Thyroid gland (tissue), 4 donors: ENCODE results near the gene ARHGAP8. TPM values are rescaled to one million over a fixed set of nuclear protein-coding genes. Genes with fewer than 3 reads are reported as not detected.
"Not testable (repeated sequence)": the region's sequence is repeated elsewhere in the genome, so short reads cannot be mapped to it uniquely, and the experiment has no call there.

Experiments
- DNase-seq, 2 donors: peaks; one replicate each; pipeline ENCODE4 v3.0.0-alpha.2; 2019
- H3K27ac ChIP-seq, 3 donors: fragments of 200-600 bp; sonication (generic); 1 replicate in 2 of 3; 2 replicates in 1 of 3; pipeline ENCODE4 v1.5.1; 2016 to 2019; ENCODE audit warnings: mild to moderate bottlenecking in 1 of 3, moderate library complexity in 1 of 3
- H3K27me3 ChIP-seq: fragments of 200-600 bp; sonication (generic); one replicate; pipeline ENCODE4 v1.5.1; 2019
- H3K36me3 ChIP-seq, 2 donors: fragments of 200-600 bp; sonication (generic); one replicate each; pipeline ENCODE4 v1.5.1; 2016 to 2019
- H3K4me1 ChIP-seq, 2 donors: fragments of 200-600 bp; sonication (generic); one replicate each; pipeline ENCODE4 v1.5.1; 2017 to 2019
- H3K4me3 ChIP-seq, 3 donors: fragments of 200-600 bp; sonication (generic); replicated peaks in 1 of 3; 1 replicate in 2 of 3; 2 replicates in 1 of 3; pipeline ENCODE4 v1.5.1; 2016; ENCODE audit warnings: mild to moderate bottlenecking in 1 of 3
- H3K9me3 ChIP-seq: fragments of 200-600 bp; sonication (generic); one replicate; pipeline ENCODE4 v1.5.1; 2017
- CTCF ChIP-seq, 6 experiments: fragments of 200-600 bp in 3 of 6; fragments of 450-650 bp in 3 of 6; sonication (generic) in 3 of 6; IDR thresholded peaks; one replicate each; pipeline ENCODE4 v1.5.1; 2016 to 2019; ENCODE audit warnings: antibody characterized with exemption in 6 of 6, mild to moderate bottlenecking in 2 of 6, inconsistent platforms in 1 of 6, moderate library complexity in 1 of 6
- POLR2A ChIP-seq, 2 donors: fragments of 450-650 bp; IDR thresholded peaks; one replicate each; pipeline ENCODE4 v1.6.1; 2017; ENCODE audit warnings: antibody characterized with exemption in 2 of 2, mild to moderate bottlenecking in 2 of 2, moderate library complexity in 1 of 2
- WGBS, 2 donors: methylation state at CpG; one replicate each; pipeline ENCODE4 v1.1.5; 2017; 5-methylcytosine and 5-hydroxymethylcytosine counted together
- intact Hi-C: fragments of 100-400 bp; cut with DNase I; formaldehyde crosslinking; loops from one replicate; pipeline ENCODE4 v1.15.1; 2023
- total RNA-seq, 4 donors: library from RNA; depleted of rRNA; stranded (reverse); fragments of >200 nt; gene quantifications; one replicate each; pipeline ENCODE4 v1.2.3, GENCODE V29; 2016

Gene ARHGAP8
- total RNA-seq, 4 donors from 2014 or later = 24.8 to 44.3 (median 28.0) TPM

GRCh38 chr22:44850946-44851345 lies 98.6 kb downstream of the ARHGAP8 start:
- no peak overlapping the region for H3K4me3 ChIP-seq

GRCh38 chr22:44854641-44855040 lies 102.3 kb downstream of the ARHGAP8 start:
- H3K27me3 ChIP-seq, H3K27ac ChIP-seq, H3K9me3 ChIP-seq, H3K36me3 ChIP-seq, H3K4me3 ChIP-seq, DNase-seq, intact Hi-C loops, H3K4me1 ChIP-seq: not testable (repeated sequence)
- 94% methylated on average over 8 of the region's 8 CpGs for WGBS, 2 donors

More at GRCh38 chr22:44850946-44851345, 98.6 kb downstream of the ARHGAP8 start:
- WGBS, 2 donors = 86% methylated on average over 6 of the region's 6 CpGs
- DNase-seq = no peak
- intact Hi-C loops = no loop called here
- no peaks in the 10 kb centered on the region for H3K27me3 ChIP-seq
- H3K27ac ChIP-seq = no peak overlapping the region
- TF ChIP-seq CTCF (IDR thresholded peaks at IDR 0.05) (no peak), POLR2A (IDR thresholded peaks at IDR 0.05) (no peak)
- no peaks in the 10 kb centered on the region for H3K9me3 ChIP-seq
- no peaks in the 10 kb centered on the region for H3K36me3 ChIP-seq
- H3K4me1 ChIP-seq = no peaks in the 10 kb centered on the region

GRCh38 chr22:44855855-44856254 lies 103.5 kb downstream of the ARHGAP8 start:
- intact Hi-C loops = no loop called here
- Histone ChIP-seq H3K9me3 (no peaks in the 10 kb centered on the region), H3K27ac (no peak overlapping the region), H3K36me3 (no peaks in the 10 kb centered on the region), H3K4me3 (no peak overlapping the region), H3K27me3 (no peaks in the 10 kb centered on the region), H3K4me1 (no peaks in the 10 kb centered on the region)
- no peak for DNase-seq
- WGBS, 2 donors = 91 to 94% methylated on average over 5 of the region's 5 CpGs
- no peak for TF ChIP-seq CTCF (IDR thresholded peaks at IDR 0.05)
- TF ChIP-seq POLR2A (IDR thresholded peaks at IDR 0.05) = no peak

- H3K4me3 ChIP-seq, H3K4me1 ChIP-seq, H3K9me3 ChIP-seq, H3K27me3 ChIP-seq, H3K36me3 ChIP-seq, intact Hi-C loops, H3K27ac ChIP-seq: not testable (repeated sequence)
- WGBS, 2 donors = 66 to 94% methylated on average over 5 to 7 of the region's 7 CpGs
- DNase-seq = peak in 1 of 2 donors; percentile 43
These were observed 106.4 kb downstream of the ARHGAP8 start for GRCh38 chr22:44858819-44859218.

GRCh38 chr22:44859641-44860040 lies 107.3 kb downstream of the ARHGAP8 start:
- H3K4me3 ChIP-seq = no peak overlapping the region
- no peaks in the 10 kb centered on the region for H3K36me3 ChIP-seq
- no peaks in the 10 kb centered on the region for H3K4me1 ChIP-seq
- no peaks in the 10 kb centered on the region for H3K9me3 ChIP-seq
- 91 to 95% methylated on average over 9 to 10 of the region's 13 CpGs for WGBS, 2 donors
- no peaks in the 10 kb centered on the region for H3K27me3 ChIP-seq
- intact Hi-C loops = no loop called here
- DNase-seq = no peak
- no peak for TF ChIP-seq POLR2A (IDR thresholded peaks at IDR 0.05)
- TF ChIP-seq CTCF (IDR thresholded peaks at IDR 0.05) = no peak
- H3K27ac ChIP-seq = no peak overlapping the region

DNA sequence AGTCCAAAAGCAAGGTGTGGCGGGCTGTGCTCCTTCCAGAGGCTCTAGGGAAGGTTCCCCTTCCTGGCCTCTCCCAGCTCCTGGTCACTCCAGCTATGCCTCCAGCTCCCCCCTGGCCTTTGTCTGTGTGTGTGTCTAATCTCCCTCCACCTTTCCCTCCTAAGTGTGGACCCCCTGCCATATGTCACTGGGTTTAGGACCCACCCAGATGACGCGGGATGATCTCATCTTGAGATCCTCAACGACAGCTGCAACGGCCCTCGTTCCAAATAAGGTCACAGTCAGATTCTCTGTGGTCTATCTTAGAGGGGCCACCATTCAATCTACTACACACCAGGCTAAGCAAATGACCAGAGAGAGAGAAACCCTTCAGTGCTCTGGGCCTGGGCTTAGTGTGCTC lies 107.9 kb downstream of the ARHGAP8 start:
- WGBS, 2 donors = 85 to 87% methylated on average over 6 of the region's 6 CpGs
- intact Hi-C loops = no loop called here
- H3K4me3 ChIP-seq = no peak overlapping the region

More for the DNA sequence above, 107.9 kb downstream of the ARHGAP8 start:
- no peaks in the 10 kb centered on the region for H3K27me3 ChIP-seq
- no peak for DNase-seq
- no peaks in the 10 kb centered on the region for H3K36me3 ChIP-seq
- no peaks in the 10 kb centered on the region for H3K4me1 ChIP-seq
- no peaks in the 10 kb centered on the region for H3K9me3 ChIP-seq
- no peak overlapping the region for H3K27ac ChIP-seq
- TF ChIP-seq CTCF (IDR thresholded peaks at IDR 0.05) = no peak
- TF ChIP-seq POLR2A (IDR thresholded peaks at IDR 0.05) = no peak
